ENCODE measurements around the gene GPRASP2.

GRCh38 chrX:102723456-102723855, 11.2 kb downstream of the GPRASP2 start:
- TF ChIP-seq, protein P1, sequence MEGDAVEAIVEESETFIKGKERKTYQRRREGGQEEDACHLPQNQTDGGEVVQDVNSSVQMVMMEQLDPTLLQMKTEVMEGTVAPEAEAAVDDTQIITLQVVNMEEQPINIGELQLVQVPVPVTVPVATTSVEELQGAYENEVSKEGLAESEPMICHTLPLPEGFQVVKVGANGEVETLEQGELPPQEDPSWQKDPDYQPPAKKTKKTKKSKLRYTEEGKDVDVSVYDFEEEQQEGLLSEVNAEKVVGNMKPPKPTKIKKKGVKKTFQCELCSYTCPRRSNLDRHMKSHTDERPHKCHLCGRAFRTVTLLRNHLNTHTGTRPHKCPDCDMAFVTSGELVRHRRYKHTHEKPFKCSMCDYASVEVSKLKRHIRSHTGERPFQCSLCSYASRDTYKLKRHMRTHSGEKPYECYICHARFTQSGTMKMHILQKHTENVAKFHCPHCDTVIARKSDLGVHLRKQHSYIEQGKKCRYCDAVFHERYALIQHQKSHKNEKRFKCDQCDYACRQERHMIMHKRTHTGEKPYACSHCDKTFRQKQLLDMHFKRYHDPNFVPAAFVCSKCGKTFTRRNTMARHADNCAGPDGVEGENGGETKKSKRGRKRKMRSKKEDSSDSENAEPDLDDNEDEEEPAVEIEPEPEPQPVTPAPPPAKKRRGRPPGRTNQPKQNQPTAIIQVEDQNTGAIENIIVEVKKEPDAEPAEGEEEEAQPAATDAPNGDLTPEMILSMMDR (IDR thresholded peaks at IDR 0.05; ENCODE audit: poor library complexity, severe bottlenecking), result no peak
- no peak for TF ChIP-seq RAD21 (conservative IDR thresholded peaks at IDR 0.05)
- no peak for TF ChIP-seq EZH2 (IDR thresholded peaks at IDR 0.05; ENCODE audit: borderline replicate concordance, insufficient read depth, low read length, poor library complexity, severe bottlenecking)
- TF ChIP-seq, protein P2, sequence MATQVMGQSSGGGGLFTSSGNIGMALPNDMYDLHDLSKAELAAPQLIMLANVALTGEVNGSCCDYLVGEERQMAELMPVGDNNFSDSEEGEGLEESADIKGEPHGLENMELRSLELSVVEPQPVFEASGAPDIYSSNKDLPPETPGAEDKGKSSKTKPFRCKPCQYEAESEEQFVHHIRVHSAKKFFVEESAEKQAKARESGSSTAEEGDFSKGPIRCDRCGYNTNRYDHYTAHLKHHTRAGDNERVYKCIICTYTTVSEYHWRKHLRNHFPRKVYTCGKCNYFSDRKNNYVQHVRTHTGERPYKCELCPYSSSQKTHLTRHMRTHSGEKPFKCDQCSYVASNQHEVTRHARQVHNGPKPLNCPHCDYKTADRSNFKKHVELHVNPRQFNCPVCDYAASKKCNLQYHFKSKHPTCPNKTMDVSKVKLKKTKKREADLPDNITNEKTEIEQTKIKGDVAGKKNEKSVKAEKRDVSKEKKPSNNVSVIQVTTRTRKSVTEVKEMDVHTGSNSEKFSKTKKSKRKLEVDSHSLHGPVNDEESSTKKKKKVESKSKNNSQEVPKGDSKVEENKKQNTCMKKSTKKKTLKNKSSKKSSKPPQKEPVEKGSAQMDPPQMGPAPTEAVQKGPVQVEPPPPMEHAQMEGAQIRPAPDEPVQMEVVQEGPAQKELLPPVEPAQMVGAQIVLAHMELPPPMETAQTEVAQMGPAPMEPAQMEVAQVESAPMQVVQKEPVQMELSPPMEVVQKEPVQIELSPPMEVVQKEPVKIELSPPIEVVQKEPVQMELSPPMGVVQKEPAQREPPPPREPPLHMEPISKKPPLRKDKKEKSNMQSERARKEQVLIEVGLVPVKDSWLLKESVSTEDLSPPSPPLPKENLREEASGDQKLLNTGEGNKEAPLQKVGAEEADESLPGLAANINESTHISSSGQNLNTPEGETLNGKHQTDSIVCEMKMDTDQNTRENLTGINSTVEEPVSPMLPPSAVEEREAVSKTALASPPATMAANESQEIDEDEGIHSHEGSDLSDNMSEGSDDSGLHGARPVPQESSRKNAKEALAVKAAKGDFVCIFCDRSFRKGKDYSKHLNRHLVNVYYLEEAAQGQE (IDR thresholded peaks at IDR 0.05; ENCODE audit: borderline replicate concordance), result no peak
- no peak for TF ChIP-seq POLR2AphosphoS5 (IDR thresholded peaks at IDR 0.05)
- no peak for TF ChIP-seq TAF1 (IDR thresholded peaks at IDR 0.05; ENCODE audit: low read depth)
